ENCODE data around the gene CPO. TPM values are rescaled to one million over a fixed set of nuclear protein-coding genes. Genes with fewer than 3 reads are reported as not detected.
A peak's percentile ranks its signal among the peaks of the same experiment; 100 is the strongest.

CPO gene
- total and polyA plus RNA-seq, 4 donors: 0.33 to 0.53 (median 0.37) TPM

- no peak overlapping the region for H3K4me3 ChIP-seq (ENCODE audit: low read depth, low read length)
- H3K27ac ChIP-seq (ENCODE audit: low read depth, low read length): no peak overlapping the region
- H3K9me3 ChIP-seq (ENCODE audit: control insufficient read depth, insufficient read depth, low read length): no peaks in the 10 kb centered on the region
- DNase-seq (ENCODE audit: low read depth in 4 of 6, low spot score in 6 of 6): no peak
- WGBS (ENCODE audit: insufficient coverage): 80% methylated on average over 1 of the region's 4 CpGs
- no peaks in the 10 kb centered on the region for H3K4me1 ChIP-seq (ENCODE audit: control insufficient read depth, insufficient read depth, low read length)
- no peaks in the 10 kb centered on the region for H3K27me3 ChIP-seq (ENCODE audit: control insufficient read depth, insufficient read depth, low read length)
- no peaks in the 10 kb centered on the region for H3K36me3 ChIP-seq (ENCODE audit: control insufficient read depth, insufficient read depth, low read length)
These were observed 54.6 kb downstream of the CPO start for GRCh38 chr2:206993964-206994363.

GRCh38 chr2:206996556-206997065 lies 57.3 kb downstream of the CPO start:
- no peak overlapping the region for H3K27ac ChIP-seq (ENCODE audit: low read depth, low read length)
- H3K4me1 ChIP-seq (ENCODE audit: control insufficient read depth, insufficient read depth, low read length): no peaks in the 10 kb centered on the region
- no peak for DNase-seq (ENCODE audit: low read depth in 4 of 6, low spot score in 6 of 6)
- no peaks in the 10 kb centered on the region for H3K27me3 ChIP-seq (ENCODE audit: control insufficient read depth, insufficient read depth, low read length)
- no peak overlapping the region for H3K4me3 ChIP-seq (ENCODE audit: low read depth, low read length)
- H3K36me3 ChIP-seq (ENCODE audit: control insufficient read depth, insufficient read depth, low read length): no peaks in the 10 kb centered on the region
- H3K9me3 ChIP-seq (ENCODE audit: control insufficient read depth, insufficient read depth, low read length): no peaks in the 10 kb centered on the region

GRCh38 chr2:207008105-207008990 lies 69.0 kb downstream of the CPO start:
- Histone ChIP-seq H3K27ac (ENCODE audit: low read depth, low read length) (no peak overlapping the region), H3K27me3 (ENCODE audit: control insufficient read depth, insufficient read depth, low read length) (no peaks in the 10 kb centered on the region), H3K9me3 (ENCODE audit: control insufficient read depth, insufficient read depth, low read length) (no peaks in the 10 kb centered on the region), H3K4me1 (ENCODE audit: control insufficient read depth, insufficient read depth, low read length) (no peaks in the 10 kb centered on the region), H3K36me3 (ENCODE audit: control insufficient read depth, insufficient read depth, low read length) (no peaks in the 10 kb centered on the region), H3K4me3 (ENCODE audit: low read depth, low read length) (no peak overlapping the region)
- DNase-seq (ENCODE audit: low read depth in 4 of 6, low spot score in 6 of 6): peak in 2 of 6 donors; percentile 4 to 83
- WGBS (ENCODE audit: insufficient coverage): no CpG with 5 or more reads among the region's 1 CpG

- 100% methylated on average over 1 of the region's 1 CpG for WGBS (ENCODE audit: insufficient coverage)
- Histone ChIP-seq H3K27ac (ENCODE audit: low read depth, low read length) (no peak overlapping the region), H3K4me1 (ENCODE audit: control insufficient read depth, insufficient read depth, low read length) (no peaks in the 10 kb centered on the region), H3K9me3 (ENCODE audit: control insufficient read depth, insufficient read depth, low read length) (no peaks in the 10 kb centered on the region), H3K27me3 (ENCODE audit: control insufficient read depth, insufficient read depth, low read length) (no peaks in the 10 kb centered on the region), H3K4me3 (ENCODE audit: low read depth, low read length) (no peak overlapping the region), H3K36me3 (ENCODE audit: control insufficient read depth, insufficient read depth, low read length) (no peaks in the 10 kb centered on the region)
- DNase-seq (ENCODE audit: low read depth in 4 of 6, low spot score in 6 of 6): no peak
These were observed 73.1 kb downstream of the CPO start for GRCh38 chr2:207012461-207012860.

GRCh38 chr2:207014424-207014823 lies 75.1 kb downstream of the CPO start:
- WGBS (ENCODE audit: insufficient coverage): no CpG with 5 or more reads among the region's 2 CpGs
- no peaks in the 10 kb centered on the region for H3K9me3 ChIP-seq (ENCODE audit: control insufficient read depth, insufficient read depth, low read length)
- no peak for DNase-seq (ENCODE audit: low read depth in 4 of 6, low spot score in 6 of 6)
- no peaks in the 10 kb centered on the region for H3K27me3 ChIP-seq (ENCODE audit: control insufficient read depth, insufficient read depth, low read length)
- H3K27ac ChIP-seq (ENCODE audit: low read depth, low read length): no peak overlapping the region
- H3K4me3 ChIP-seq (ENCODE audit: low read depth, low read length): no peak overlapping the region
- no peaks in the 10 kb centered on the region for H3K36me3 ChIP-seq (ENCODE audit: control insufficient read depth, insufficient read depth, low read length)
- no peaks in the 10 kb centered on the region for H3K4me1 ChIP-seq (ENCODE audit: control insufficient read depth, insufficient read depth, low read length)

GRCh38 chr2:207015901-207016300 lies 76.6 kb downstream of the CPO start:
- Histone ChIP-seq H3K27me3 (ENCODE audit: control insufficient read depth, insufficient read depth, low read length) (no peaks in the 10 kb centered on the region), H3K4me1 (ENCODE audit: control insufficient read depth, insufficient read depth, low read length) (no peaks in the 10 kb centered on the region), H3K9me3 (ENCODE audit: control insufficient read depth, insufficient read depth, low read length) (no peaks in the 10 kb centered on the region), H3K27ac (ENCODE audit: low read depth, low read length) (no peak overlapping the region), H3K36me3 (ENCODE audit: control insufficient read depth, insufficient read depth, low read length) (no peaks in the 10 kb centered on the region), H3K4me3 (ENCODE audit: low read depth, low read length) (no peak overlapping the region)
- WGBS (ENCODE audit: insufficient coverage): no CpG with 5 or more reads among the region's 3 CpGs
- no peak for DNase-seq (ENCODE audit: low read depth in 4 of 6, low spot score in 6 of 6)

Other genes starting within 250 kb of the CPO start
- gene DYTN, start 221.1 kb upstream of the CPO start, total RNA-seq: not detected
- not detected for gene DYTN, start 221.1 kb upstream of the CPO start, polyA plus RNA-seq (ENCODE audit: insufficient read length in 2 of 2)
- 10 to 100 TPM in 1 of 2 donors, 1 to 10 TPM in 1; 6.7 to 14.4 TPM for gene MDH1B, start 174.2 kb upstream of the CPO start, total RNA-seq
- 1 to 10 TPM; 6.2 to 6.5 TPM for gene MDH1B, start 174.2 kb upstream of the CPO start, polyA plus RNA-seq (ENCODE audit: insufficient read length in 2 of 2)
- 10 to 100 TPM; 37.9 to 58.8 TPM for gene FASTKD2, start 173.9 kb upstream of the CPO start, total RNA-seq
- 10 to 100 TPM; 21.0 to 21.7 TPM for gene FASTKD2, start 173.9 kb upstream of the CPO start, polyA plus RNA-seq (ENCODE audit: insufficient read length in 2 of 2)
- gene KLF7, start 226.4 kb downstream of the CPO start, total RNA-seq: 10 to 100 TPM; 18.2 to 30.0 TPM
- 10 to 100 TPM; 24.4 to 28.1 TPM for gene KLF7, start 226.4 kb downstream of the CPO start, polyA plus RNA-seq (ENCODE audit: insufficient read length in 2 of 2)

Measured in spinal cord (tissue), 10 donors.